CD4-positive, alpha-beta T cell (primary cell): ENCODE results near the gene DR1. TPM values are rescaled to one million over a fixed set of nuclear protein-coding genes. Genes with fewer than 3 reads are reported as not detected.

Experiments used
- ATAC-seq: fragments of 200-7000 bp; cut with Tn5 transposase; one replicate; pipeline ENCODE4 v1.10.0; 2022; ENCODE audit warnings: mild to moderate bottlenecking; ENCODE audit not compliant: poor library complexity
- CTCF ChIA-PET: fragments of 350-600 bp; sonication (Branson Sonifier 250); formaldehyde crosslinking; loops from one replicate; lab custom pipeline; 2021; ENCODE audit warnings: antibody characterized with exemption, inconsistent platforms; lab: Charles Lee
- POLR2A ChIA-PET: fragments of 350-600 bp; sonication (Branson Sonifier 250); formaldehyde crosslinking; loops from one replicate; lab custom pipeline; 2021; ENCODE audit warnings: antibody characterized with exemption, inconsistent platforms; lab: Charles Lee
- DNase-seq, 14 experiments: peaks; one replicate each; pipeline ENCODE4 v3.0.0-alpha.2; 2013 to 2020; ENCODE audit warnings: mixed read lengths in 2 of 14
- H3K27ac ChIP-seq, 2 donors: one replicate each; pipeline versions ENCODE4 v1.5.1 to v1.7.0; 2013; ENCODE audit warnings: low read length in 2 of 2, low read depth in 1 of 2, mild to moderate bottlenecking in 1 of 2
- H3K27me3 ChIP-seq, 2 experiments: 1 replicate in 1 of 2; 2 replicates in 1 of 2; pipeline versions ENCODE4 v1.6.1 to v1.7.0; 2013; ENCODE audit warnings: low read length in 2 of 2, control low read depth in 1 of 2, mild to moderate bottlenecking in 1 of 2, moderate library complexity in 1 of 2; ENCODE audit not compliant: insufficient read depth in 2 of 2, control insufficient read depth in 1 of 2
- H3K36me3 ChIP-seq: one replicate; pipeline ENCODE4 v1.6.1; 2013; ENCODE audit warnings: low read length, control low read depth; ENCODE audit not compliant: insufficient read depth
- H3K4me1 ChIP-seq: one replicate; pipeline ENCODE4 v1.6.1; 2013; ENCODE audit warnings: low read length, control low read depth; ENCODE audit not compliant: insufficient read depth
- H3K4me3 ChIP-seq: one replicate; pipeline ENCODE4 v1.5.1; 2013; ENCODE audit warnings: mild to moderate bottlenecking, low read length, moderate library complexity
- H3K9me3 ChIP-seq, 2 experiments: 1 replicate in 1 of 2; 2 replicates in 1 of 2; pipeline versions ENCODE4 v1.6.1 to v1.7.0; 2013; ENCODE audit warnings: low read length in 2 of 2, mild to moderate bottlenecking in 2 of 2, control low read depth in 1 of 2, moderate library complexity in 1 of 2; ENCODE audit not compliant: control insufficient read depth in 1 of 2, insufficient read depth in 1 of 2
- H3K27ac Mint-ChIP-seq: one replicate; pipeline ENCODE4 v1.8.0; 2020; ENCODE audit warnings: mixed read lengths
- H3K27me3 Mint-ChIP-seq: one replicate; pipeline ENCODE4 v1.8.0; 2021; ENCODE audit warnings: mixed read lengths
- H3K36me3 Mint-ChIP-seq: one replicate; pipeline ENCODE4 v1.8.0; 2021; ENCODE audit warnings: low read depth, mixed read lengths
- H3K4me1 Mint-ChIP-seq: one replicate; pipeline ENCODE4 v1.8.0; 2021; ENCODE audit warnings: low read depth, mixed read lengths
- H3K4me3 Mint-ChIP-seq: one replicate; pipeline ENCODE4 v1.8.0; 2020; ENCODE audit warnings: mild to moderate bottlenecking, mixed read lengths
- H3K9me3 Mint-ChIP-seq: one replicate; pipeline ENCODE4 v1.8.0; 2020; ENCODE audit warnings: mixed read lengths
- CTCF ChIP-seq: fragments of 200-600 bp; IDR thresholded peaks from one replicate; pipeline ENCODE4 v1.8.0; 2022; ENCODE audit warnings: antibody characterized with exemption, mild to moderate bottlenecking
- intact Hi-C, 2 experiments: fragments of 100-400 bp; cut with DNase I in 1 of 2; cut with micrococcal nuclease in 1 of 2; formaldehyde crosslinking; loops; one replicate each; pipeline versions ENCODE4 v1.15.1 to v1.9.0; 2023 to 2025; cut with DNase I, micrococcal nuclease
- total RNA-seq, 174 experiments: library from RNA in 2 of 174; stranded (reverse) in 2 of 174; gene quantifications; one replicate each; pipeline ENCODE4 v1.2.3 and lab custom pipeline; 2021 to 2026

DR1 gene
- total RNA-seq, 2 experiments from 2014 or later, result 51.4 to 54.4 TPM

- no peaks in the 10 kb centered on the region for H3K27me3 Mint-ChIP-seq
- no peaks in the 10 kb centered on the region for H3K4me1 ChIP-seq
- no peak for ATAC-seq
- POLR2A ChIA-PET, result no interaction called here
- no peaks in the 10 kb centered on the region for H3K36me3 ChIP-seq
- no peaks in the 10 kb centered on the region for H3K9me3 Mint-ChIP-seq
- no peak for TF ChIP-seq CTCF
- H3K27me3 ChIP-seq, result no peaks in the 10 kb centered on the region
- H3K4me1 Mint-ChIP-seq, result no peaks in the 10 kb centered on the region
- no peak overlapping the region for H3K27ac ChIP-seq
- no peaks in the 10 kb centered on the region for H3K9me3 ChIP-seq
- DNase-seq, result no peak
- no peak overlapping the region for H3K4me3 Mint-ChIP-seq
- CTCF ChIA-PET, result no interaction called here
- H3K4me3 ChIP-seq, result no peak overlapping the region
- H3K27ac Mint-ChIP-seq, result no peak overlapping the region
- no peaks in the 10 kb centered on the region for H3K36me3 Mint-ChIP-seq
- intact Hi-C loops, result no loop called here
These were observed 54.1 kb downstream of the DR1 start for GRCh38 chr1:93399781-93400180.

- H3K4me3 Mint-ChIP-seq, result no peak overlapping the region
These were observed 62.5 kb downstream of the DR1 start for GRCh38 chr1:93408203-93408602.

GRCh38 chr1:93411000-93411399 lies 65.3 kb downstream of the DR1 start:
- H3K27ac Mint-ChIP-seq, result no peak overlapping the region
- intact Hi-C loops, result no loop called here
- Histone ChIP-seq H3K27me3 (peaks cover 0 to 4% of the 10 kb centered on the region in 2 experiments), H3K9me3 (peaks cover 0 to 18% of the 10 kb centered on the region in 2 experiments), H3K4me3 (no peak overlapping the region), H3K27ac (no peak overlapping the region), H3K4me1 (no peaks in the 10 kb centered on the region), H3K36me3 (no peaks in the 10 kb centered on the region)
- H3K27me3 Mint-ChIP-seq, result peaks cover 4% of the 10 kb centered on the region
- ATAC-seq, result no peak
- H3K36me3 Mint-ChIP-seq, result no peaks in the 10 kb centered on the region
- ChIA-PET POLR2A (interaction anchor here (0.7 kb wide), 1 partner anchor 925 kb away, joined by 3 read pairs; no protein-coding TSS in a partner anchor), CTCF (no interaction called here)
- no peak overlapping the region for H3K4me3 Mint-ChIP-seq
- TF ChIP-seq CTCF, result no peak
- H3K9me3 Mint-ChIP-seq, result peaks cover 3% of the 10 kb centered on the region
- no peak for DNase-seq
- H3K4me1 Mint-ChIP-seq, result no peaks in the 10 kb centered on the region

More at GRCh38 chr1:93408203-93408602, 62.5 kb downstream of the DR1 start:
- peaks cover 3% of the 10 kb centered on the region for H3K9me3 Mint-ChIP-seq
- no peak for TF ChIP-seq CTCF
- H3K4me1 ChIP-seq, result no peaks in the 10 kb centered on the region
- no peak for DNase-seq
- H3K36me3 Mint-ChIP-seq, result no peaks in the 10 kb centered on the region
- no peak for ATAC-seq
- POLR2A ChIA-PET, result no interaction called here
- H3K27me3 Mint-ChIP-seq, result peaks cover 4% of the 10 kb centered on the region
- peaks cover 0 to 4% of the 10 kb centered on the region in 2 experiments for H3K27me3 ChIP-seq
- CTCF ChIA-PET, result no interaction called here
- intact Hi-C loops, result no loop called here
- H3K27ac Mint-ChIP-seq, result no peak overlapping the region
- no peak overlapping the region for H3K27ac ChIP-seq
- no peaks in the 10 kb centered on the region for H3K36me3 ChIP-seq
- H3K9me3 ChIP-seq, result peaks cover 0 to 18% of the 10 kb centered on the region in 2 experiments
- H3K4me1 Mint-ChIP-seq, result no peaks in the 10 kb centered on the region
- H3K4me3 ChIP-seq, result no peak overlapping the region
